ENCODE data around the gene EIF4E2.

EIF4E2 gene

GRCh38 chr2:232598293-232598692 is 47.8 kb downstream of the EIF4E2 start:
- no peak for DNase-seq (ENCODE audit: low read depth in 2 of 2)

- no peak for DNase-seq (ENCODE audit: low read depth in 2 of 2)
Observed at GRCh38 chr2:232600053-232600773, 49.7 kb downstream of the EIF4E2 start.

- DNase-seq (ENCODE audit: low read depth in 2 of 2), result no peak
Observed at GRCh38 chr2:232603283-232603682, 52.8 kb downstream of the EIF4E2 start.

GRCh38 chr2:232604535-232604934 is 54.0 kb downstream of the EIF4E2 start:
- no peak for DNase-seq (ENCODE audit: low read depth in 2 of 2)

GRCh38 chr2:232607011-232607410 is 56.5 kb downstream of the EIF4E2 start:
- DNase-seq (ENCODE audit: low read depth in 2 of 2), result no peak

- DNase-seq (ENCODE audit: low read depth in 2 of 2), result no peak
Observed at GRCh38 chr2:232609607-232610006, 59.1 kb downstream of the EIF4E2 start.

- no peak for DNase-seq (ENCODE audit: low read depth in 2 of 2)
Observed at GRCh38 chr2:232610081-232610480, 59.6 kb downstream of the EIF4E2 start.

- no peak for DNase-seq (ENCODE audit: low read depth in 2 of 2)
Observed at GRCh38 chr2:232611061-232611460, 60.6 kb downstream of the EIF4E2 start.

GRCh38 chr2:232611559-232612218 is 61.2 kb downstream of the EIF4E2 start:
- peak; percentile 31 to 44 for DNase-seq (ENCODE audit: low read depth in 2 of 2)

- no peak for DNase-seq (ENCODE audit: low read depth in 2 of 2)
Observed at GRCh38 chr2:232613538-232614134, 63.1 kb downstream of the EIF4E2 start.

- no peak for DNase-seq (ENCODE audit: low read depth in 2 of 2)
Observed at GRCh38 chr2:232615339-232615738, 64.8 kb downstream of the EIF4E2 start.
